GM18951 (cell line): ENCODE results near the gene XRCC3.

ENCODE experiments used
- POLR2A ChIP-seq: IDR thresholded peaks from 4 replicates; pipeline ENCODE4 v1.6.1; 2011; ENCODE audit warnings: mild to moderate bottlenecking; ENCODE audit not compliant: insufficient read length, insufficient read depth; ENCODE audit errors: extremely low read depth
- in situ Hi-C: fragments of 300-500 bp; cut with MboI; formaldehyde crosslinking; loops from one replicate; pipeline ENCODE4 v1.12.0; 2022; ENCODE audit warnings: low sequenced_read_pairs, mixed read lengths, inconsistent platforms; ENCODE audit not compliant: unreplicated experiment

The XRCC3 gene

DNA sequence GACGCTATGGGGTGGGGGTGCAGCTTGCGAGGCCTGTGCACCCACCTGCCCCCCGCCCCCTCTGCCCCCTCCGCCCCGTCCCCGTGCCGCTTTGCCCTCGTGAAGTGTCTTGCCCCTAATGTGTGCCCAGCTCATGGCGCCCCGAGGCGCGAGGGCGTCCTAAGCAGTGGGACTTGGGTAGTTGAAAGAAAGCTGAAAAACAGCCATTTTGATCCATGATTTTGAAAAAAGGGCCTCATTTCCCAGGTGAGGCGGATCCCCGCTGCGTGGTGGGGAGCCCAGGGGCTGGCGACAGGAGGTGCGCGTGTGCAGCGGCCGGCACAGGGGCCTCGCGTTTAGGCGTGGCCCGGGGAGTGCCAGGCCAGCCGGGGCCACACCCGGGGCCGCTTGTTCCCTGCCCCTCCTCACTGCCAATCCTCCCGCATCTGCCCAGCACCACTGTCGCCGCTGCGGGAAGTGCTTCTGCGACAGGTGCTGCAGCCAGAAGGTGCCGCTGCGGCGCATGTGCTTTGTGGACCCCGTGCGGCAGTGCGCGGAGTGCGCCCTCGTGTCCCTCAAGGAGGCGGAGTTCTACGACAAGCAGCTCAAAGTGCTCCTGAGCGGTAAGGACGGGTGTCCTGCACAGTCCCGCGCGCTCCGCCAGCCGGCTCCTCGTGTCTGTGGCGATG lies 12.2 kb upstream of the XRCC3 start:
- in situ Hi-C loops = no loop called here
- no peak for TF ChIP-seq POLR2A

DNA sequence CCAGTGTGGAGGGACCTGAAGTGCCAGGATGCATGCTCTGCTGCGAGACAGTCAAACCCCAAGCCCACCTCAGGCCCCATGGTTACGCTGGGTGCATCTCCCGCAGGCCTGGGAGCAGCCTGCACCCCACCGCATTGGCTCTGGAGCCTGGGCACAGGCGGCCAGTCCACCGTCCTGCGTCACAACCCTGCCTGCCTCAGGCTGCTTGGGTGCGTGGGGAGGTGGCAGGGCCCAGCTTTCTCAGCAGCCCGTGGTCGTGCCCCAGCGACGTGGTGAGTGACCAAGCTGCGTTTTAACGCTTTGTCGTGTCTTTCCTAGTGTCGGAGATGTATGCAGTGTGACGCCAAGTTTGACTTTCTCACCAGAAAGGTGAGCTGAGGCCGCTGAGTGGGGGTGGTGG lies 11.2 kb upstream of the XRCC3 start:
- no peak for TF ChIP-seq POLR2A
- in situ Hi-C loops = no loop called here

DNA sequence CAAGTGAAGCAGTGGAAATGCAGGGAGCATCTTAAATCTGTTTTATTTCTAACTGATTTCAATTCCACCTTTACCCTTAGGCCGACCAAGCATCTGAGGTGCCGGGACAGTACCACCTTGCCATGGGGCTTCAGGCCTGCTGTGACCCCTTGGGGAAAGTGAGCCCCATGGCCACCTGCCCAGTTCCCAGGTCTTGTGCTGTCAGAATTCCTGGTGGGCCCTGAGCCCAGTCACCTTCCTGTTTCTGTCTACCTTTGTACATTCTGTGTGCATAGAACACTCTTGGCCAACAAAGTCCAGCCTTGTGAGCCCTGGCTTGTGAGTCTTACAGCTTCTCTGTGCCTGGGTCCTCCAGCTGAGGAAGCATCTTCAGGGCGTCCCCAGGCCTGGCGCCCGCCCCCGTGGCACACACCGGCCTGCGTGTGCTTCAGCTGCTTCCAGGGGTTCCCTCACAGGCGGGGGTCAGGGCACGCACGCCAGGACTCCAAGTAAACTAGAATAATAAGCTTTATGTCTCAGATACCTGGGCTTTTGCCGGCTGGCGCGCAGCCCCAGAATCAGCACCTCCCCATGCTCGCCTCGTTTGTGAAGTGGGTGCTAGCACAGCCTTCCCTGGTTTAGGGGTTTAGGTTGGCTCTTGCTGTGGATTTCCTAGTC lies 10.6 kb upstream of the XRCC3 start:
- in situ Hi-C loops = no loop called here
- TF ChIP-seq POLR2A = no peak

DNA sequence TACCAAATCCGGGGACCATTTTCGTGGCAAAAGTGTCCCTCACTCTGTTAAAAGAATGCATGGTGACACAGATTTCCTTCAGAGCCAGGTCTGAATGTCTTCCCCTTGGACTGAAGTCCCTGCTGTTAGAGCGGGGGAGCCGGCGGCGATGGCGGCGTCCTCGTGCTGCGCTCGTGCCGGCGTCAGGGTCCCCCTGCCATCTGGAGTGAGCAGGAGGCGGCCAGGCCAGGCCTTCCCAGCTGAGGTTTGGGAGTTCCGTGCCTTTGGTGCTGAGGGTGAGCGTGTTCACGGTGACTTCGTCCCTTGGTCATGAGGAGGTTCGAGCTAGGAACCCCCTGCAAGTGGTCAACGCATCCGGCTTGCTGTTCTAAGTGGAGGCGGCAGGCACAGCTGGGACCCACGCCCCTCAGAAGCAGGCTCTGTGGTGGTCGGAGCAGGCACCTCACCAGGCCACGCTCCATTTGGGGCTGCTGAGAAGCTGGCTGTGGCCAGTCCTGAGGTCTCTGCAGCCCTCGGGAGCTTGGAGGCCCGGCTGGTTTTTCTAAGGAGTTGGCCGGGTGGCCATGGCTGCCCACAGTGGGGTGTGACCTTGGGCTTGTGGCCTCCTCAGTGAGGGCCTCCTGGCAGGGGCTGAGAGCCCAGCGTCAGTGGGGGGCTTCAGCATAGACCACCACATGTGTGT lies 9.9 kb upstream of the XRCC3 start:
- TF ChIP-seq POLR2A = no peak
- in situ Hi-C loops = no loop called here

DNA sequence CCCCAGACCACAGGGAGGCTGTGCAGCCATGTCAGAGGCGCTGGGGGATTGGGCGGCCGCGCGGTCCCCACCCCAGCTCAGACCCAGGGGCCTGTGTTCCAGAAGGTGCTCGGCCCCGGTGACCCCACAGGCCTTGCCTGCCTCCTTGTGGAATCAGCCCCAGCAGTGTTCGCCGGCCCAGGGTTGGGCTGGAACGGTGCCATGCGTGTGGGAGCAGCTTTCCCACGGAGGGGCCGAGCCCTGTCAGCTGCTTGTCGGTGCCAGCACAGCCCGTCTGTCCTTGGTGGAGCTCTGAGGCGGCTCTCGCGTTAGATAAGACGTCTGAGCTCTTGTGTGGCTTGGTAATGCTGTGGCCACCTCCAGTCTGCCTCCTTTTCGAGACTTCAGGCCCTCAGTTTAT lies 8.9 kb upstream of the XRCC3 start:
- no peak for TF ChIP-seq POLR2A
- in situ Hi-C loops = no loop called here

DNA sequence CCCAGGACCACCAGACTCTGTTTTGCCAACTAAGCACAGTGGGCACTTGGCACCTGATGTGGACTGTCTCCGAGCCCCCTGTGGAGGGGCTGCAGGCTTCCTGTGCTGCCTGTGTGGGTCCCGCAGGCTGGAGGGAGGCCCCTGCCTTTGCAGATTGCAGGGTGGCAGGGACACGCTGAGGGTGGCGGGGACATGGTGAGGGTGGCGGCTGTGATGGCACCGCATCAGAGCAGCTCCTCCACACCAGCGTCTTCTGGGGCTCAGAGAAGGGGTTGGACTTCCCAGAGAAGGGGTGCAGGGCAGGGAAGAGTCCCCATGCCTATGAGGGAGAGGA lies 8.5 kb upstream of the XRCC3 start:
- in situ Hi-C loops = no loop called here
- TF ChIP-seq POLR2A = no peak

DNA sequence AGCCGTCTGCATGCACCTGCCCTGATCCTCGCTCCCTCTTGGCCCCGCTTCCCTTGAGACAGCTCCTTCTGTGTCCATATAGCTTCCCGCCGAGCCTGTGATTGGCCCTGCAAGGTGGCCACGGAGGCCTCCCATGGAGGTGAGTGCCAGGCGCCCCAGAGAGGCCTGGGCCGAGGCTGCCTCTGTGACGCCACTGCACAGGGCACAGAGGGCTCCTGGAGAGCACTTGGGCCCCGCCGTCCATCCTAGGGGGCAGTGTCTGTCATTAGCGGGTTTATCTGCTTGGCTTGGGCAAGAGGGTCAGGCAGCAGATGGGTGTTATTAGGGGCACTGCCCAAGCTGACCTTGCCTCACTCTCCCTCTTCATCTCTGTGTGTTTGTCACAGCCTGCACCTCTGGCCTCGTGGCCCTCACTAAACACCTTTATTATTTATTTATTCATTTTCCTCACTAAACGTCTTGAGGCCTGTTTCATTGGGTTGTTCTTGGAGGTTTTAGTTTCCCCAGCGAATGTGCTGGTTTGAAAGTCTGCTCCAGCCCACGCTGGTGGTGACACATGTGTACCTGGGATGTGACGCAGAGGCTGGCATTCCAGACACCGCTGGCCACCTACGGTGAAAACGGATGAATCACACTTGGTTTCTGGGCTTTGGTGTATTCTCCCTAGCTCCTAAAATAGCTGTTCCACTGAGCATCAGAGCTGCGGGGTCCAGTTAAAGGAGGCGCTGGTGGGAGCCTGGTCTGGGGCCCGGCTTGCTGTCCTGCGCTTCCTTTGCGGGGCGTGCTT lies 6.3 kb upstream of the XRCC3 start:
- TF ChIP-seq POLR2A = no peak
- in situ Hi-C loops = no loop called here

DNA sequence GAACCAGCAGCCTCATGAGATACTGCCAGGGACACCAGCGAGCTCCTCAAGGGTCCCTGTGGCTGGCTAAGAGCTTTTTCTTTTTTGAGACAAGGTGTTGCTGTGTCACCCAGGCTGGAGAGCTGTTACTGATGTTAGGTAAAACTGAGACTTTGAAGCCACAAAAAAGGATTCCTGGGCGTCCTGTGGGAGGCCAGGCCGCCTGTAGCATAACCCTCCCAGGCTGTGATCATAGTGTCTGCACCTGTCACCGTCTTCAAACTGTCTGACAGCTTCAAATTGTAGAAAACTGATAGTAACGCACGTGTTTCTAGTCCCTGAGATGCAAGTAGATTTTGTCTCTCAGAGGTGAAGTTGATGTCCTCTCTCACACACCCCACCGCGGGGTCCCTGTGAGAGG lies 4.5 kb upstream of the XRCC3 start:
- no peak for TF ChIP-seq POLR2A

DNA sequence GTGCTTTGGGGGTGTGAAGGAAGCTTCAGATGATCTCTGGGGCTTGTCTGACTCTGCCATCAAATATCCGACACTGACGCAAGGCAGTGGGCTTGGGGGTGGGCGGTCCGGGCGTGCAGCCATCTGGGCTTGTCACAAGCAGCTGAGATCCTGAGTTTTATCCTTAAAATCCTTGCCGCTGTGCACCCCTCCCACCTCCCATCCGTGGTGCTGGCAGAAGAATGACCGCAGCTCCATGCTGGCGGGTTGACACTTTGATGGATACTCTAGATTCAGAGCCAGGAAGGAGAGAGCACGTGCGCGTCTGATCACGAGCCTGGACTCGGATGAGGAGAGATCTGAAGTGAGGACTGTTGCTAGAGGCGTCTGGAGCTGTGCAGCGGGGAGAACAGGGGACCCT lies 3.3 kb upstream of the XRCC3 start:
- no peak for TF ChIP-seq POLR2A
- in situ Hi-C loops = no loop called here

More for the DNA sequence above, 4.5 kb upstream of the XRCC3 start:
- in situ Hi-C loops = no loop called here

DNA sequence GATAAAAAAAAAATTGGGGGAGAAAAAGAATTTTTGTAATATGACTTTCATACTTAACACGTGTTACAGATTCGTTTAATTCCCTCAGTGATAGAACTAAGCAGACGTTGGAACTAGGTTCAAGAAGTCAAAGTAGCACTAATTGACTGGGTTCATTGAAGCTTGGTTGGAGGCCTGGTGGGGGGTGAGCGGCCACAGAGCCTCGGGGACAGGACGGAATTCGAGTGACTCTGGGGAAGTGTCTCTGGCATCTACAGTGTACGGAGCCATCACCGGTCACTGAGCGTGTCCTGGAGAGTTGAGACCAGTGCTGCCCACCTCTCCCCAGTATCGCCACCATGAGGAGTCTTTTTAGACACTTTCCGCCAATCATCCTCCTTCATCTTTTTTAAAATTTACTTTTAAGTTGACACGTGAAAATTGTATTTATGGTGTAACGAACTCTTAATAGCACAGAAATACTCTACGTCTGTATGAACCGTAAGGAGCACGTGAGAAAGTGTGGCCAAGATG lies 1.7 kb upstream of the XRCC3 start:
- TF ChIP-seq POLR2A = no peak
- in situ Hi-C loops = no loop called here

DNA sequence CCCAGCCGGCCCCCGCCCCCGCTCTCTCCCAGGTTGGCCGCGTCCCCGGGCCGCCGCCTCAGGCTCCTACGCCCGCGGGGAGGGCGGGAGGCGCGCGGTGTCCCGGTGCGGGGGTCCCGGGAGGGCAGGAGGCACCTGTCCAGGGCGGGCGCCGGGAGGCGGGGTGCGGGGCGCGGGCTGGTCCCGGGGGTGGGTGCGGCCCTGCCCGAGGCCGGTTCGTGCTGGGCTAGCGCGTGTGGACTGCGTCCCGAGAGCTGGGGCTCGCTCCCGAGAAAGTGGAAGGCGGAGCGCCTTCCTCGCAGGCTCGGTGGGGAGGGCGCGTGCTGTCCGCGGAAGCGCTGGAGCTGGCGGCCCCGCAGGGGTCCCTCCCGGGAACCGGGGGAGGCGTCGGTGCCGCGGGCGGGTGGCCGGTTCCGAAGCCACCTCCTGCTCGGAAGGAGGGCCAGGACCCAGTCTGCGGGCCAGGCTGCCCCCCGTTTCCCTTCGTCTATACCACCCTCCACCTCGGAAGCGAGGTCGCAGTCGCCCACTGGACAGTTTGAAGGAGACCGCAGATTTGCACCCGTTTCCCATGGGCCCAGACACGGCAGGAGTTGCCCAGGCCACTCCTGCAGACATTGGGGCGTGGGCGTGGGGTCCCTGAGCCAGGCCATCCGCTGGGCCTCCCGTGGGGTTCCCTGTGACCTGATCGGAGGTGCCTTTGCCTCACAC lies 995 bp upstream of the XRCC3 start:
- no peak for TF ChIP-seq POLR2A
- in situ Hi-C loops = no loop called here

DNA sequence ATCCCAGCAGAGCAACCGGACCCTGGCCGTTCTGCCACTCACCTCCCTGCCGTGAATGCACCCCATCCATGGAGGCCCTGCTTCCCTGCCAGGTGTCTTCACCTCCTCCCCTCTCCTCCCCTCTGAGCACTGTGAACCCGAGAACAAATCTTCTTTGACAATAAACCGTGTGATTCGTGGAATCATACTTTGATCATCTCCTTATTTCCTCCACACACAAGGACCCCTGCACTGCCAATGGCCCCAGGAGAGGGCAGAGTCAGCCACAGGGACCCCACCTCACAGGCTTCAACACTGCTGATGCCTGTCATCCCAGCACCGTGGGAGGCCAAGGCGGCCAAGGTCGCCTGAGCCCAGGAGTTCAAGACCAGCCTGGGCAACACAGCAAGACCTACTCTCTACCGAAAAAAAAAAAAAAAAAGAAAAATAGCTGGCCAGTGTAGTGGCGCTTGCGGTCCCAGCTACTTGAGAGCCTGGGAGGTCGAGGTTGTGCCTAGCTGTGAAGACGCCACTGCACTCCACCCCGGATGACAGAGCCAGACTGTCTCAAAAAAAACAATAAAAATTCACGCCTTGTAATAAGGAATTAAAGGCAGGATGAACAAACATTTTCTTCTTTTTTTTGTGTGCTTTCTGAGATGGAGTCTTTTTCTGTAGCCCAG lies 1.1 kb downstream of the XRCC3 start:
- in situ Hi-C loops = no loop called here
- TF ChIP-seq POLR2A = no peak

DNA sequence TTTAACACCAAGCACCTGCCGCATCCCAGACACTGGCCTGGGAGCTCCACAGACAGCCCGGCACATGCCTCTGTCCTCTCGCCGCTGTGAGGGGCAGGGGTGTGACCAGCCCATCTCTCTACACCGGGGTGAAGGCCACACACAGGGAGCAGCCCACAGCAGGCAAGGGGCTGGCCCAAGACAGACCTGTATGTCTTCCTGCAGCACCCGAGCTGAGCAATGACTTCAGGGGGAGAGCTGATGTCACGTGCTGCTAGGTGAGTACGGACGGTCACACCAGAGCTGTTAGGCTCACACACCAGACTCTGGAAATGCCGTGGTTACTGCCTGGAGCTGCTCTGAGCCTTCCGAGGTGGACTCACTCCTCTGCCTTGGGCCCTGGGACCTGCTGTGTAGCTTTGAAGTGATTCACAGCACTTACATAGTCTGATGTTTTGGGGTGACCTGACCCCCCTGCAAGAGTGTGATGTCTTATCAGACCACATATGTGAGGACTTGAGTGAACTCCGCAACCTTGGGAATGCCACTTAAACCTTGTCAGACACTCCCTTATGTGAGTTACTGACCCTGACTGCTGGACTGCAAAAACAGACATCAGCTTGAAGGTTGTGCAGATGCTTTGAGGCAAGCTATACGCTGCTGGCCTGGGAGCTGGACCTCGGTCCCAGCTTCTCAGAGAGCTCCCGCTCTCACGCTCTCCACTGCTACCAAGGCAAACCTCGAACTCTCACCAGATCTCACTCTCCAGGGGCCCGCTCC lies 1.8 kb downstream of the XRCC3 start:
- in situ Hi-C loops = no loop called here
- no peak for TF ChIP-seq POLR2A
